Stromal cell of bone marrow (primary cell): ENCODE measurements around the gene TBC1D14.
A peak's percentile ranks its signal among the peaks of the same experiment; 100 is the strongest.

Experiments used
- DNase-seq: peaks from one replicate; pipeline ENCODE4 v3.0.0-alpha.2; 2012; ENCODE audit warnings: low read depth

Gene TBC1D14

DNA sequence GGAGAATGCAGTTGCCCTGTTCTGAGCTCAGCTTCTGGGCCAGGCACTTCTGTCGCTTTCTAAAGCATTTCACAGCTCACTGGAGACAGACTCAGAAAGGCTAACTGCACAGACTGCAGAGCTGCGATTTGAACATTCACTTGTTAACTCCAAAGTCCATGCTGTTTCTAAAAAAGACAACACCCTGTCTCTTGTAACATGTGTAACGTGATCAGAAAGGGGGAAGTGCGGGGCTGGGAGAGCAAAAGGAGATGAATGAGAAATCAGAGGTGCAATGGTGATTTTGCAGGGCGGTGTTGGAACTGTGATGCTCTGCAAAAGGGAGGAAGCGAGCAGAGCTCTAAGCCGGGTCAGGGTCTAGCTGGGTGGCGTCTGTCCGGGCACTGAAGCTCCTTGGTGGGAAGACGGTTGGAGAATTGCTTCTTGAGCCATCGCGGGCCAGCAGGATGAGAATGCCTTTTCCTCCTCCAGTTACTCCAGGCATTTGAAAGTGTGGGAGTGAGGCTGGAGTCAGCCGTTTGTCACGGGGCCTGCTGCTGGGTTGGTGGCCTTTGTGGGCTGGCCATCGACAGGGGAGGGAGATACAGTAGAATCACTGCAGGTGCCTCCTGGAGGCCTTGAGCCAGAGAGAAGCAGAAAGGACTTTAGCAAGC is 20.3 kb downstream of the TBC1D14 start:
- DNase-seq, result no peak

GRCh38 chr4:6932475-6932874 is 22.8 kb downstream of the TBC1D14 start:
- no peak for DNase-seq

DNA sequence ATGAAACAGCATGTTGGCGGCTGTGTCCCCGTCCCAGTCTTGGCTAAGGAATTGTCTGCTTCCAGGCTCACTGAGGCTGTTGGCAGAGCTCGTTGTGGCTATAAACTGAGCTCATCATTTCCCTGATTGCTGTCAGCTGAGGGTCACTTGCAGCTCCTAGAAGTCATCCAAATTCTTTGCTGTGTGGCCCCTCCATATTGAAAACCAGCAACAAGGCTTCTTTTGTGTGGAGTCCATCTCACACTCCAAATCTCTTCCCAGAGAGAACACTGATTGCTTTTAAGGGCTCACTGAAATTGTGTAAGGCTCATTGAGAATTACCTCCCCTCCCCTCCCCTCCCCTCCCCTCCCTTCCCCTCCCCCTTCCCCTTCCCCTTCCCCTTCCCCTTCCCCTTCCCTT is 23.3 kb downstream of the TBC1D14 start:
- DNase-seq, result no peak

- DNase-seq, result no peak
Measured at GRCh38 chr4:6933691-6934430, 24.2 kb downstream of the TBC1D14 start.

DNA sequence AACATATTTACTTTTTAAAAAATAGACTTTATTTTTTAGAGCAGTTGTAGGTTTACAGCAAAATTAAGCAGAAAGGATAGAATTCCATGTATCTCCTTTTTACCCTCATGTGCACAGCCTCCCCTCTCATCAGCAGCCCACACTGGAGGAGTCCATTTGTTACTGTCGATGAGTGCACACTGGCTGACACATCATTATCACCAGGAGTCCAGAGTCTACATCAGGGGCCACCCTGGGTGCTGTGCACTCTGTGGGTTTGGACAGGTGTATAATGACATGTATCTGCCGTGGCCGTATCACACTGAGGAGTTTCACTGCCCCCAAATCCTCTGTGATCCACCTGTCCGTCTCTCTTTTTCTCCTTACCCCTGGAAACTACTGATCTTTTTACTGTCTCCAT is 26.3 kb downstream of the TBC1D14 start:
- DNase-seq, result no peak

GRCh38 chr4:6937201-6937600 is 27.6 kb downstream of the TBC1D14 start:
- DNase-seq, result no peak

DNA sequence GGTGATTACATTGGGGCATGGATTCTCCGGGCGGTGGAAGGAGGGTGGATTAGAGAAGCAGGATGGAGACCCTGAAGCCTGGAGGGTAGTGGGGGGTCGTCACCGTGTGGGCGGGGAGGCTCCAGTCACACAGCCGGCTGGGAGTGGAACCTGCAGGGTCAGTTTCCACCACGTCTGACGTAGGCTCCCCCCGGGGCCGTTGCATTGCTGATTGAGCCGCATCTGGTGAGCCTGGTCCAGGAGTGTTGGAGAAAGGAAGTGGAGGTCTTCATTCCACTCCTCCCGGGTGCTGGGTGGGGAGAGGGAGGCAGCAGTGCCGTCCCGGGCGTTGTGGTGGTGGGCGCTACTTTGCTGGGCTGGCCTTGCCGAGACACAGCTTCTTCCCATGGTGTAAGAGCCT is 28.1 kb downstream of the TBC1D14 start:
- DNase-seq, result no peak

- DNase-seq, result no peak
Measured at GRCh38 chr4:6938237-6938636, 28.6 kb downstream of the TBC1D14 start.

DNA sequence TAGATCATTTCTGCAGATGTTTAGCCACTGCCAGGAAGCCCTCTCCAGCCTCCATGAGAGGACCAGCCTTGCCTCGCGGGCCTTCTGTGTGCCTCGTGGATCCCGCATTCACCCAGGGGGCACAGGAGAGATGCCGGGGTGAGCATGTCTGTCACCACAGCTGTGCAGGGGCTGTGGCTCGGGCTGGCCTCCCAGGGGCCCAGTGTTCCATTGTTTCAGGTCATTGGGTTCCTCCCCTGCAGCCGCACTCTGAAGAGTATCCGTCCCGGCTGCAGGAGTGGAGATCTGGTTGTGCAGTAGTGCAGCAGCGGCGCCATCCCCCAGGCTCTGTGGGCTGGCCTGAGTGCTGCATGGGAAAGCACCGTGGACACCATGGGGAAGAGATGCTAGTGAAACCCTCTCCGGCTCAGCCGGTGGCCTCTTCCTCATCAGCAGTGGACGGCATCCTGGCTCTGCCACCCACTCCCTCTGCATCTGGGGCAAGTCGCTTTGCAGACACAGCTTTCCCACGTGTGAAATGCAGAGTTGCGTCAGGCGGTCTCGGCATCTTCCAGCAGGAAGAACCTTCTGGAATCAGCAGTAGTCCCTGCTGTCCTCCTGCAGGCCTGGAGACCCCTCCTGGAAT is 29.1 kb downstream of the TBC1D14 start:
- no peak for DNase-seq

- DNase-seq, result peak; percentile 15
Measured at GRCh38 chr4:6939761-6940743, 30.4 kb downstream of the TBC1D14 start.

DNA sequence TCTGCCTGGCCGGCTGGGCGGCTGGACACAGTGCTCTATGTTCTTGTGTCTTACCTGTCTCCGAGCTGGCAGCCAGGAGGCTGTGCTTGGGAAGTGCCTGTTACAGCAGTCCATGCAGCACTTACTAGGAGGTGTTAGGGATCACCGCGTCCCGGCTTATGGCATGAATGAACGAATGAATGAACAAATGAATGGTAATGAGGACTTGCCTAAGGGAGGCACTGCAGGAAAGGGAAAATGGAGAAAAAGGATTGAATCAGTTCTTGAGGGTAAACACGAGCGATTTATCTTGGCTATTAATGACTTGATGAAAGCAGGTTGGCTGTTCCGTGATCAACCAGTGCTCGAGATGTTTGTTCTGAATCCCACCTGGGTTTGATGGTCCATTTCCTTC is 31.1 kb downstream of the TBC1D14 start:
- DNase-seq, result no peak

- DNase-seq, result no peak
Measured at GRCh38 chr4:6941796-6942195, 32.2 kb downstream of the TBC1D14 start.

GRCh38 chr4:6942238-6942800 is 32.7 kb downstream of the TBC1D14 start:
- peak; percentile 91 for DNase-seq

DNA sequence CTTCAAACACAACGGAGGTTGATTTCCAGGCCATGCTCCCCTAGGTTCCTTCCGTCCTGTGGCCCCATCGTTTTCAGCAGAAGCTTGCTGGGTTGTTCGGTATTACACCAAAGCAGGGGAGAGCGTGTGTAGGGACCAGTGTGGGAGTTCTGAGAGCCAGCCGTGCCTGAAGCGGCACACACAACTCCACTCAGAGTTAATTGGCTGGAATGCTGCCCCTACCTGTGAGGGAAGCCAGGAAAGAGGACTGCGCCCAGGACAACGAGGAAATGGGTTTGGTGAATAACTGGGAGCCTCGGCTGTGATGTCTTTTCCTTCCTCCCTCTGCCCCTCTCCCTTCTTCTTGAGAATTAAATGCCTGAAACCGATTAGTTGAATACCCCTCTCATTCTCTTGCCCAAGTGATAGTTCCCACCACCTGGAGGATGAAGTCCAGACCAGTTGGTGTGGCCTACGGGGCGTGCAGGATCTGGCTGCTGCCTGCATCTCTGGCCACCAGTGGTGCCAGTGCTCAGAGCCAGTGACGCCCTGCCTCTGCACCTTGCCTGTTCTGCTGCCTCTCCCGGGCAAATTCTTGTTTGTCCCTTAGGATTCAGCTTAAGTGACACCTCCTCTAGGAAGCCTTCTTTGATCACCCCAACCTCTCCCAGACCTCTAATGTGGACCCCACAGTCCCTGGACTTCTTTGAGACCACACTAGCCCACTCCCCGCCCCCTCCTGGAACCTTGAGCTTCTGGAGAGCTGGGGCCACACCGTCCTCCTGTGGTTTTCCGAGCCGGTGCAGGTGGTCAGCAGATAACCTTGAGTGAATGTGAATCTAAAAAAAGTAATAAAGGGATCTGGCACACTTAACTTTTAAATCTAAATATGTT is 33.6 kb downstream of the TBC1D14 start:
- no peak for DNase-seq

DNA sequence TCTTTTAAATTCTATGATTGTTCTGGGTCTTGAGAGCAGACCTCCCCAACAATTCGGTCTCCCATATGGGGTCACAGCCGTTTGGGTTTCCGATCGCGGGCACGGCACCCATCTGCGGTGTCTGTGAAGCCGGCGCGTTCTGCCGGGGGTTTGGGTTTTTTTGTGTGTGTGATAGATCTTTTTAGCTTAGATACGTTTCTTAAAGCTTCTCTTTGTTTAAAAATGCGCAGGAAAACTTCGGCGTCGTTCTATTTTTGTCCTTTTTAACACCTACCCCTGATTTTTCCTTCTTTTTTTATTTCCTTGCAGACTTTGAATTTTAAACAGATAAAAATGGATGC is 34.2 kb downstream of the TBC1D14 start:
- DNase-seq, result no peak

GRCh38 chr4:6944301-6945051 is 34.9 kb downstream of the TBC1D14 start:
- no peak for DNase-seq

GRCh38 chr4:6945052-6945409 is 35.4 kb downstream of the TBC1D14 start:
- no peak for DNase-seq

DNA sequence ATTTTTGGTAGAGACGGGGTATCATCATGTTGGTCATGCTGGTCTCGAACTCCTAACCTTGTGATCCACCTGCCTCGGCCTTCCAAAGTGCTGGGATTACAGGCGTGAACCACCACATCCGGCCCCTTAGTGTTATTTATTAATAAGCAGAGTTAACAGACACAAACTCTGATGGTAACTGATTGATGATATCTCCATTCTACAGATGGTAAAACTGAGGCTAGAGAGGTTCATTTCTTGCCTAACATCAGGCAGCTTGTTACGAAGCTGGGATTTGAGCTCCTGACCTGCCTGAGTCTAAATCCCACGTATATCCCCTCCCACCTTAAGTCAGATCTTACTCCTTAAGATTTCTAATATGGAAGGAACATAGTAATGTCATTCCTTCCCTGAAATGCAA is 36.9 kb downstream of the TBC1D14 start:
- DNase-seq, result no peak

DNA sequence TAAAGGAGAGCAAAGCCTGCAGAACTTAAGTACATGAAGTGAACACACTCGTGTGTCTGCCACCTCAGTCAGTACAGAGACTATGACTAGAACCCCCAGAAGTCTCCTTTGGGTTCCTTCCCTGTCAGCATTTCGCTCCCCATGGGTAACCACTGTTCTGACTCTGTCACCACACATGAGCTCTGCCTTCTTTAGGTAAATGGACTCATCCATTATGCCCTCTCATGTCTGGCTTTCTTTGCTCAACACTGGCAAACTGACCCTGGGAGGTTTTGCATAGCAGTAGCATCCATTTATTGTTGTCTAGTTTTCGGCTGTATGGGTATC is 38.5 kb downstream of the TBC1D14 start:
- DNase-seq, result no peak

GRCh38 chr4:6951880-6952381 is 42.3 kb downstream of the TBC1D14 start:
- DNase-seq, result no peak
